ENCODE results near the gene DDRGK1.

GRCh38 chr20:3150908-3151307 is 53.6 kb downstream of the DDRGK1 start:
- TF ChIP-seq CTBP1 (IDR thresholded peaks at IDR 0.05; ENCODE audit: borderline replicate concordance) (no peak), BHLHE40 (IDR thresholded peaks at IDR 0.05; ENCODE audit: borderline replicate concordance) (no peak), ZNF384 (IDR thresholded peaks at IDR 0.05) (no peak), SP1 (IDR thresholded peaks at IDR 0.05) (no peak), L3MBTL2 (conservative IDR thresholded peaks at IDR 0.05) (no peak), FOXM1 (IDR thresholded peaks at IDR 0.05; ENCODE audit: borderline replicate concordance) (no peak), ELF4 (IDR thresholded peaks at IDR 0.05) (no peak), FOXA1 (IDR thresholded peaks at IDR 0.05) (no peak), SUZ12 (IDR thresholded peaks at IDR 0.05) (no peak), HDGF (IDR thresholded peaks at IDR 0.05; ENCODE audit: borderline replicate concordance) (no peak), LEF1 (IDR thresholded peaks at IDR 0.05; ENCODE audit: borderline replicate concordance) (no peak), FOXK2 (IDR thresholded peaks at IDR 0.05) (no peak)
